Measurements from ENCODE around the gene RIC3.

RIC3 gene

GRCh38 chr11:8070417-8071115 is 98.3 kb downstream of the RIC3 start:
- Histone ChIP-seq H4K20me1 (ENCODE audit: low read depth, low read length) (no peaks in the 10 kb centered on the region), H3K36me3 (ENCODE audit: low read length) (no peaks in the 10 kb centered on the region), H3K79me2 (ENCODE audit: insufficient read depth, low read length) (no peaks in the 10 kb centered on the region), H3K9me2 (replicated peaks; ENCODE audit: insufficient read depth, low read length) (no peaks in the 10 kb centered on the region), H2AFZ (ENCODE audit: low read depth, low read length, severe bottlenecking) (no peak overlapping the region), H3K27me3 (ENCODE audit: low read length) (no peaks in the 10 kb centered on the region), H3F3A (ENCODE audit: insufficient read depth) (no peaks in the 10 kb centered on the region), H3K4me2 (ENCODE audit: low read depth, low read length, poor library complexity, severe bottlenecking) (no peak overlapping the region), H3K27ac (ENCODE audit: low read depth, low read length) (no peak overlapping the region), H3K9me3 (ENCODE audit: insufficient read depth, low read length) (no peaks in the 10 kb centered on the region), H3K9ac (ENCODE audit: low read length) (no peak overlapping the region), H3K4me3 (ENCODE audit: insufficient read depth, low read length, poor library complexity, severe bottlenecking) (no peak overlapping the region)
- peak; percentile 34 for TF ChIP-seq CTCF (IDR thresholded peaks at IDR 0.05; ENCODE audit: insufficient read depth, low read length, poor library complexity, severe bottlenecking)
- no peak for TF ChIP-seq EZH2phosphoT487 (conservative IDR thresholded peaks at IDR 0.05; ENCODE audit: low read length)

- Histone ChIP-seq H2AFZ (ENCODE audit: low read depth, low read length, severe bottlenecking) (no peak overlapping the region), H3K9me3 (ENCODE audit: insufficient read depth, low read length) (no peaks in the 10 kb centered on the region), H3K4me3 (ENCODE audit: insufficient read depth, low read length, poor library complexity, severe bottlenecking) (no peak overlapping the region), H4K20me1 (ENCODE audit: low read depth, low read length) (no peaks in the 10 kb centered on the region), H3K79me2 (ENCODE audit: insufficient read depth, low read length) (no peaks in the 10 kb centered on the region), H3K27me3 (ENCODE audit: low read length) (no peaks in the 10 kb centered on the region), H3K9me2 (replicated peaks; ENCODE audit: insufficient read depth, low read length) (no peaks in the 10 kb centered on the region), H3K27ac (ENCODE audit: low read depth, low read length) (no peak overlapping the region), H3K36me3 (ENCODE audit: low read length) (no peaks in the 10 kb centered on the region), H3K4me2 (ENCODE audit: low read depth, low read length, poor library complexity, severe bottlenecking) (no peak overlapping the region), H3K9ac (ENCODE audit: low read length) (no peak overlapping the region), H3F3A (ENCODE audit: insufficient read depth) (no peaks in the 10 kb centered on the region)
- TF ChIP-seq EZH2phosphoT487 (conservative IDR thresholded peaks at IDR 0.05; ENCODE audit: low read length): no peak
- no peak for TF ChIP-seq CTCF (IDR thresholded peaks at IDR 0.05; ENCODE audit: insufficient read depth, low read length, poor library complexity, severe bottlenecking)
Measured at GRCh38 chr11:8069771-8070170, 99.1 kb downstream of the RIC3 start.

GRCh38 chr11:8068605-8069221 is 100.1 kb downstream of the RIC3 start:
- H2AFZ ChIP-seq (ENCODE audit: low read depth, low read length, severe bottlenecking): no peak overlapping the region
- no peaks in the 10 kb centered on the region for H3K36me3 ChIP-seq (ENCODE audit: low read length)
- H3K9me2 ChIP-seq (replicated peaks; ENCODE audit: insufficient read depth, low read length): no peaks in the 10 kb centered on the region
- H3K27me3 ChIP-seq (ENCODE audit: low read length): no peaks in the 10 kb centered on the region
- no peak overlapping the region for H3K4me2 ChIP-seq (ENCODE audit: low read depth, low read length, poor library complexity, severe bottlenecking)
- H3K9ac ChIP-seq (ENCODE audit: low read length): no peak overlapping the region
- no peaks in the 10 kb centered on the region for H3K79me2 ChIP-seq (ENCODE audit: insufficient read depth, low read length)
- no peaks in the 10 kb centered on the region for H3F3A ChIP-seq (ENCODE audit: insufficient read depth)
- H3K27ac ChIP-seq (ENCODE audit: low read depth, low read length): no peak overlapping the region
- H3K4me3 ChIP-seq (ENCODE audit: insufficient read depth, low read length, poor library complexity, severe bottlenecking): no peak overlapping the region
- TF ChIP-seq EZH2phosphoT487 (conservative IDR thresholded peaks at IDR 0.05; ENCODE audit: low read length) (no peak), CTCF (IDR thresholded peaks at IDR 0.05; ENCODE audit: insufficient read depth, low read length, poor library complexity, severe bottlenecking) (no peak)
- no peaks in the 10 kb centered on the region for H4K20me1 ChIP-seq (ENCODE audit: low read depth, low read length)
- H3K9me3 ChIP-seq (ENCODE audit: insufficient read depth, low read length): no peaks in the 10 kb centered on the region
